ENCODE data around the gene OTUB2.

- no peak for TF ChIP-seq CTCF (IDR thresholded peaks at IDR 0.05; ENCODE audit: low read length)
- no peak for TF ChIP-seq EZH2 (optimal IDR thresholded peaks at IDR 0.05; ENCODE audit: low read depth, low read length)
- no peak for TF ChIP-seq EZH2phosphoT487 (IDR thresholded peaks at IDR 0.05; ENCODE audit: low read length)
Observed at GRCh38 chr14:94077823-94078222, 51.7 kb downstream of the OTUB2 start.

All from MM.1S (cell line).